Measurements from ENCODE around the gene EGFLAM. TPM values are rescaled to one million over a fixed set of nuclear protein-coding genes. Genes with fewer than 3 reads are reported as not detected.

Gene EGFLAM
- total RNA-seq, 2 experiments from 2014 or later: not detected

- TF ChIP-seq CTCF (IDR thresholded peaks at IDR 0.05): no peak
- ChIA-PET POLR2A (no interaction called here), CTCF (no interaction called here)
- no peak for ATAC-seq
- intact Hi-C loops (cut with micrococcal nuclease): no loop called here
- H3K4me3 Mint-ChIP-seq: no peak overlapping the region
- DNase-seq: no peak
- no peaks in the 10 kb centered on the region for H3K36me3 Mint-ChIP-seq (ENCODE audit: low read depth)
- H3K27ac Mint-ChIP-seq: no peak overlapping the region
- H3K4me1 Mint-ChIP-seq (ENCODE audit: low read depth): no peaks in the 10 kb centered on the region
- H3K9me3 Mint-ChIP-seq: no peaks in the 10 kb centered on the region
- peaks cover 46% of the 10 kb centered on the region for H3K27me3 Mint-ChIP-seq
These were observed 219.8 kb downstream of the EGFLAM start for GRCh38 chr5:38478166-38478565.

- Mint-ChIP-seq H3K27me3 (peaks cover 43% of the 10 kb centered on the region), H3K9me3 (no peaks in the 10 kb centered on the region), H3K4me1 (ENCODE audit: low read depth) (no peaks in the 10 kb centered on the region), H3K27ac (no peak overlapping the region), H3K4me3 (no peak overlapping the region), H3K36me3 (ENCODE audit: low read depth) (no peaks in the 10 kb centered on the region)
- TF ChIP-seq CTCF (IDR thresholded peaks at IDR 0.05): no peak
- intact Hi-C loops (cut with micrococcal nuclease): no loop called here
- no peak for DNase-seq
- POLR2A ChIA-PET: no interaction called here
- ATAC-seq: no peak
- CTCF ChIA-PET: interaction anchor here (1.4 kb wide), 1 partner anchor 37 kb away, joined by 4 read pairs; no protein-coding TSS in a partner anchor
These were observed 220.5 kb downstream of the EGFLAM start for GRCh38 chr5:38478878-38479277.

GRCh38 chr5:38479315-38479904 is 221.1 kb downstream of the EGFLAM start:
- ATAC-seq (no peak), DNase-seq (no peak)
- no peak overlapping the region for H3K27ac Mint-ChIP-seq
- no peak overlapping the region for H3K4me3 Mint-ChIP-seq
- H3K36me3 Mint-ChIP-seq (ENCODE audit: low read depth): no peaks in the 10 kb centered on the region
- peaks cover 47% of the 10 kb centered on the region for H3K27me3 Mint-ChIP-seq
- CTCF ChIA-PET: interaction anchor here (1.4 kb wide), 1 partner anchor 38 kb away, joined by 4 read pairs; no protein-coding TSS in a partner anchor
- no peaks in the 10 kb centered on the region for H3K9me3 Mint-ChIP-seq
- POLR2A ChIA-PET: no interaction called here
- TF ChIP-seq CTCF (IDR thresholded peaks at IDR 0.05): no peak
- no peaks in the 10 kb centered on the region for H3K4me1 Mint-ChIP-seq (ENCODE audit: low read depth)
- intact Hi-C loops (cut with micrococcal nuclease): no loop called here

- Mint-ChIP-seq H3K27me3 (peaks cover 43% of the 10 kb centered on the region), H3K4me1 (ENCODE audit: low read depth) (no peaks in the 10 kb centered on the region), H3K9me3 (no peaks in the 10 kb centered on the region), H3K27ac (no peak overlapping the region), H3K4me3 (no peak overlapping the region), H3K36me3 (ENCODE audit: low read depth) (no peaks in the 10 kb centered on the region)
- TF ChIP-seq CTCF (IDR thresholded peaks at IDR 0.05): no peak
- ChIA-PET CTCF (interaction anchor here (0.6 to 2.5 kb wide), 2 partner anchors 31 to 42 kb away, joined by 3 to 13 read pairs; no protein-coding TSS in a partner anchor), POLR2A (no interaction called here)
- intact Hi-C loops (cut with micrococcal nuclease): no loop called here
- no peak for ATAC-seq
- no peak for DNase-seq
These were observed 225.5 kb downstream of the EGFLAM start for GRCh38 chr5:38483805-38484398.

GRCh38 chr5:38494175-38494574 is 235.8 kb downstream of the EGFLAM start:
- ATAC-seq (no peak), DNase-seq (no peak)
- Mint-ChIP-seq H3K27me3 (peaks cover 21% of the 10 kb centered on the region), H3K4me3 (no peak overlapping the region), H3K27ac (no peak overlapping the region), H3K4me1 (ENCODE audit: low read depth) (no peaks in the 10 kb centered on the region), H3K36me3 (ENCODE audit: low read depth) (no peaks in the 10 kb centered on the region), H3K9me3 (no peaks in the 10 kb centered on the region)
- TF ChIP-seq CTCF (IDR thresholded peaks at IDR 0.05): no peak
- ChIA-PET POLR2A (no interaction called here), CTCF (no interaction called here)
- intact Hi-C loops (cut with micrococcal nuclease): no loop called here

Measured in activated CD8-positive, alpha-beta T cell treated with anti-CD3 and anti-CD28 coated beads for 36 hours (primary cell).